LHCN-M2 (cell line): ENCODE data around the gene KRT28. TPM values are rescaled to one million over a fixed set of nuclear protein-coding genes. Genes with fewer than 3 reads are reported as not detected.
A peak's percentile ranks its signal among the peaks of the same experiment; 100 is the strongest.
"Not testable (repeated sequence)": the region's sequence is repeated elsewhere in the genome, so short reads cannot be mapped to it uniquely, and the experiment has no call there.

Source experiments
- DNase-seq: peaks from one replicate; pipeline ENCODE4 v3.0.0-alpha.2; 2012; ENCODE audit warnings: low read depth
- total RNA-seq: library from RNA; depleted of rRNA; stranded (reverse); fragments of >200 nt; gene quantifications from 2 replicates; pipeline ENCODE4 v1.2.3, GENCODE V29; 2014

Gene KRT28
- total RNA-seq, 1 experiment from 2014 or later = not detected

GRCh38 chr17:40818733-40819527 is 19.2 kb upstream of the KRT28 start:
- peak; percentile 74 for DNase-seq

GRCh38 chr17:40818343-40818732 is 18.6 kb upstream of the KRT28 start:
- DNase-seq = no peak

- no peak for DNase-seq
Measured at GRCh38 chr17:40817103-40817682, 17.4 kb upstream of the KRT28 start.

GRCh38 chr17:40816569-40816968 is 16.8 kb upstream of the KRT28 start:
- DNase-seq = no peak

- DNase-seq = no peak
Measured at GRCh38 chr17:40815381-40815780, 15.6 kb upstream of the KRT28 start.

GRCh38 chr17:40814657-40815056 is 14.9 kb upstream of the KRT28 start:
- DNase-seq = not testable (repeated sequence)

GRCh38 chr17:40813804-40814203 is 14.0 kb upstream of the KRT28 start:
- peak; percentile 19 for DNase-seq

- DNase-seq = no peak
Measured at GRCh38 chr17:40812639-40813038, 12.9 kb upstream of the KRT28 start.

- DNase-seq = peak; percentile 42
Measured at GRCh38 chr17:40810494-40810893, 10.7 kb upstream of the KRT28 start.

GRCh38 chr17:40809721-40810421 is 10.1 kb upstream of the KRT28 start:
- DNase-seq = no peak

- DNase-seq = no peak
Measured at GRCh38 chr17:40806131-40806530, 6.4 kb upstream of the KRT28 start.

GRCh38 chr17:40803617-40804082 is 3.9 kb upstream of the KRT28 start:
- DNase-seq = peak; percentile 50

GRCh38 chr17:40801157-40801556 is 1.4 kb upstream of the KRT28 start:
- DNase-seq = no peak

- no peak for DNase-seq
Measured at GRCh38 chr17:40800381-40800780, 622 bp upstream of the KRT28 start.

- DNase-seq = no peak
Measured at GRCh38 chr17:40796846-40797245, 2.9 kb downstream of the KRT28 start.

GRCh38 chr17:40795019-40795667 is 4.6 kb downstream of the KRT28 start:
- DNase-seq = no peak

- DNase-seq = no peak
Measured at GRCh38 chr17:40794466-40794865, 5.3 kb downstream of the KRT28 start.

GRCh38 chr17:40793832-40794231 is 5.9 kb downstream of the KRT28 start:
- no peak for DNase-seq

- peak; percentile 17 for DNase-seq
Measured at GRCh38 chr17:40791787-40792436, 7.8 kb downstream of the KRT28 start.

- DNase-seq = no peak
Measured at GRCh38 chr17:40791111-40791510, 8.6 kb downstream of the KRT28 start.

GRCh38 chr17:40782450-40782849 is 17.3 kb downstream of the KRT28 start, which contains the start of gene KRT27:
KRT27 (minus strand) TSS chr17:40782550; CDS start chr17:40782493, 57 bp downstream.
- DNase-seq = no peak
